CD8-positive, alpha-beta memory T cell (primary cell): ENCODE data around the gene PSMC1. TPM values are rescaled to one million over a fixed set of nuclear protein-coding genes. Genes with fewer than 3 reads are reported as not detected.
A peak's percentile ranks its signal among the peaks of the same experiment; 100 is the strongest.
"Not testable (repeated sequence)": the region's sequence is repeated elsewhere in the genome, so short reads cannot be mapped to it uniquely, and the experiment has no call there.

ENCODE experiments used
- CTCF ChIA-PET: fragments of 350-600 bp; sonication (Branson Sonifier 250); formaldehyde crosslinking; loops from one replicate; lab custom pipeline; 2021; ENCODE audit warnings: antibody characterized with exemption; lab: Charles Lee
- POLR2A ChIA-PET: fragments of 350-600 bp; sonication (Branson Sonifier 250); formaldehyde crosslinking; loops from one replicate; lab custom pipeline; 2021; ENCODE audit warnings: antibody characterized with exemption; lab: Charles Lee
- DNase-seq, 5 donors: peaks; one replicate each; pipeline versions ENCODE4 v3.0.0 to v3.0.0-alpha.2; 2020 to 2022; ENCODE audit warnings: mixed read lengths in 1 of 5
- H3K27ac ChIP-seq: one replicate; pipeline ENCODE4 v1.7.0; 2013; ENCODE audit warnings: low read depth, mild to moderate bottlenecking, low read length, moderate library complexity
- H3K27me3 ChIP-seq: 2 replicates; pipeline ENCODE4 v1.7.0; 2013; ENCODE audit warnings: low read length, mild to moderate bottlenecking; ENCODE audit not compliant: insufficient read depth, poor library complexity, severe bottlenecking
- H3K36me3 ChIP-seq: 2 replicates; pipeline ENCODE4 v1.7.0; 2013; ENCODE audit warnings: mild to moderate bottlenecking, low read length, moderate library complexity; ENCODE audit not compliant: insufficient read depth
- H3K4me1 ChIP-seq: 2 replicates; pipeline ENCODE4 v1.7.0; 2013; ENCODE audit warnings: mild to moderate bottlenecking, low read length, moderate library complexity; ENCODE audit not compliant: insufficient read depth
- H3K4me3 ChIP-seq: 2 replicates; pipeline ENCODE4 v1.7.0; 2013; ENCODE audit warnings: mild to moderate bottlenecking, low read length
- H3K9me3 ChIP-seq: 2 replicates; pipeline ENCODE4 v1.7.0; 2013; ENCODE audit warnings: mild to moderate bottlenecking, low read length
- H3K27ac Mint-ChIP-seq, 8 donors: one replicate each; pipeline ENCODE4 v1.8.0; 2020 to 2021; ENCODE audit warnings: mixed read lengths in 8 of 8, mild to moderate bottlenecking in 6 of 8, inconsistent platforms in 3 of 8, moderate library complexity in 3 of 8
- H3K27me3 Mint-ChIP-seq, 2 donors: one replicate each; pipeline ENCODE4 v1.8.0; 2020 to 2021; ENCODE audit warnings: mixed read lengths in 2 of 2, mild to moderate bottlenecking in 1 of 2, moderate library complexity in 1 of 2
- H3K36me3 Mint-ChIP-seq, 3 donors: one replicate each; pipeline ENCODE4 v1.8.0; 2020 to 2021; ENCODE audit warnings: mixed read lengths in 3 of 3, inconsistent platforms in 1 of 3, mild to moderate bottlenecking in 1 of 3
- H3K4me1 Mint-ChIP-seq, 3 donors: one replicate each; pipeline ENCODE4 v1.8.0; 2020 to 2021; ENCODE audit warnings: mixed read lengths in 3 of 3, inconsistent platforms in 1 of 3, mild to moderate bottlenecking in 1 of 3
- H3K4me3 Mint-ChIP-seq, 7 donors: one replicate each; pipeline ENCODE4 v1.8.0; 2020 to 2021; ENCODE audit warnings: mixed read lengths in 7 of 7, mild to moderate bottlenecking in 6 of 7, moderate library complexity in 4 of 7, inconsistent platforms in 2 of 7
- H3K9me3 Mint-ChIP-seq, 5 donors: one replicate each; pipeline ENCODE4 v1.8.0; 2020 to 2022; ENCODE audit warnings: mixed read lengths in 5 of 5, mild to moderate bottlenecking in 3 of 5, moderate library complexity in 2 of 5, inconsistent platforms in 1 of 5
- polyA plus RNA-seq: library from polyadenylated mRNA; unstranded; fragments of 300-500 nt; fragmentation: Illumina TruSeq; gene quantifications from one replicate; pipeline ENCODE4 v1.2.3, GENCODE V29; 2021
- total RNA-seq, 2 experiments: library from RNA; stranded (reverse); gene quantifications; one replicate each; pipeline ENCODE4 v1.2.3, GENCODE V29; 2021

Gene PSMC1
- total and polyA plus RNA-seq, 3 experiments from 2014 or later, result 111 to 140 (median 133) TPM

GRCh38 chr14:90246936-90247335 is 9.4 kb upstream of the PSMC1 start:
- H3K36me3 ChIP-seq, result no peaks in the 10 kb centered on the region
- H3K4me1 ChIP-seq, result no peaks in the 10 kb centered on the region
- Mint-ChIP-seq H3K4me3 (no peak overlapping the region), H3K9me3 (peaks cover 4 to 25% (median 16%) of the 10 kb centered on the region in 5 donors), H3K36me3 (peaks cover 0 to 11% (median 0%) of the 10 kb centered on the region in 3 donors), H3K27me3 (peaks cover 26 to 37% of the 10 kb centered on the region in 2 donors), H3K27ac (no peak overlapping the region), H3K4me1 (no peaks in the 10 kb centered on the region)
- H3K9me3 ChIP-seq, result no peaks in the 10 kb centered on the region
- no peak overlapping the region for H3K27ac ChIP-seq
- no peaks in the 10 kb centered on the region for H3K27me3 ChIP-seq
- H3K4me3 ChIP-seq, result no peak overlapping the region
- ChIA-PET CTCF (no interaction called here), POLR2A (no interaction called here)
- DNase-seq, result no peak

GRCh38 chr14:90247441-90247840 is 8.9 kb upstream of the PSMC1 start:
- H3K9me3 ChIP-seq, H3K27ac Mint-ChIP-seq, CTCF ChIA-PET, DNase-seq, H3K27me3 ChIP-seq, H3K36me3 ChIP-seq, POLR2A ChIA-PET, H3K4me3 Mint-ChIP-seq, H3K4me1 ChIP-seq, H3K4me1 Mint-ChIP-seq, H3K4me3 ChIP-seq, H3K27ac ChIP-seq: not testable (repeated sequence)
- H3K9me3 Mint-ChIP-seq, result peaks cover 0 to 20% (median 11%) of the 10 kb centered on the region in 5 donors
- H3K27me3 Mint-ChIP-seq, result peaks cover 21 to 41% of the 10 kb centered on the region in 2 donors
- H3K36me3 Mint-ChIP-seq, result peaks cover 0 to 11% (median 0%) of the 10 kb centered on the region in 3 donors

GRCh38 chr14:90248594-90248993 is 7.8 kb upstream of the PSMC1 start:
- peaks cover 5% of the 10 kb centered on the region for H3K27me3 ChIP-seq
- Mint-ChIP-seq H3K9me3 (peaks cover 0 to 13% (median 7%) of the 10 kb centered on the region in 5 donors), H3K27me3 (peaks cover 19 to 48% of the 10 kb centered on the region in 2 donors), H3K4me1 (no peaks in the 10 kb centered on the region), H3K27ac (no peak overlapping the region), H3K4me3 (no peak overlapping the region), H3K36me3 (peaks cover 0 to 10% (median 0%) of the 10 kb centered on the region in 3 donors)
- no peak overlapping the region for H3K4me3 ChIP-seq
- DNase-seq, result no peak
- POLR2A ChIA-PET, result no interaction called here
- H3K36me3 ChIP-seq, result no peaks in the 10 kb centered on the region
- H3K9me3 ChIP-seq, result no peaks in the 10 kb centered on the region
- no peak overlapping the region for H3K27ac ChIP-seq
- H3K4me1 ChIP-seq, result no peaks in the 10 kb centered on the region
- CTCF ChIA-PET, result no interaction called here

GRCh38 chr14:90253826-90254225 is 2.5 kb upstream of the PSMC1 start:
- ChIA-PET POLR2A (no interaction called here), CTCF (no interaction called here)
- Histone ChIP-seq H3K9me3 (no peaks in the 10 kb centered on the region), H3K27ac (no peak overlapping the region), H3K4me1 (peaks cover 25% of the 10 kb centered on the region), H3K36me3 (peaks cover 4% of the 10 kb centered on the region), H3K4me3 (no peak overlapping the region), H3K27me3 (peaks cover 5% of the 10 kb centered on the region)
- H3K27ac Mint-ChIP-seq, result peak overlapping the region in 1 of 8 donors; percentile 41
- H3K4me1 Mint-ChIP-seq, result peaks cover 30 to 35% (median 33%) of the 10 kb centered on the region in 3 donors
- no peak for DNase-seq
- H3K4me3 Mint-ChIP-seq, result peak overlapping the region in 1 of 7 donors; percentile 26
- peaks cover 0 to 4% (median 0%) of the 10 kb centered on the region in 5 donors for H3K9me3 Mint-ChIP-seq
- H3K36me3 Mint-ChIP-seq, result peaks cover 0 to 16% (median 4%) of the 10 kb centered on the region in 3 donors
- peaks cover 5 to 29% of the 10 kb centered on the region in 2 donors for H3K27me3 Mint-ChIP-seq

- Histone ChIP-seq H3K9me3 (no peaks in the 10 kb centered on the region), H3K27ac (peak overlapping the region; percentile 87), H3K4me3 (peak overlapping the region; percentile 95), H3K36me3 (peaks cover 11% of the 10 kb centered on the region), H3K4me1 (peaks cover 30% of the 10 kb centered on the region), H3K27me3 (peaks cover 5% of the 10 kb centered on the region)
- H3K4me3 Mint-ChIP-seq, result peak overlapping the region; percentile 91 to 100 (median 98)
- ChIA-PET POLR2A (interaction anchor here (0.5 to 1.9 kb wide), 6 partner anchors 142 to 1464 kb away, joined by 3 to 6 read pairs (median 4); partner anchors contain the start of genes CALM1, EFCAB11 and TDP1), CTCF (interaction anchor here (0.9 to 2.6 kb wide), 4 partner anchors 9 to 441 kb away, joined by 3 to 9 read pairs (median 4); no protein-coding TSS in a partner anchor)
- H3K36me3 Mint-ChIP-seq, result peaks cover 6 to 28% (median 6%) of the 10 kb centered on the region in 3 donors
- peak overlapping the region; percentile 31 to 98 (median 90) for H3K27ac Mint-ChIP-seq
- no peaks in the 10 kb centered on the region for H3K9me3 Mint-ChIP-seq
- no peak for DNase-seq
- peaks cover 30 to 39% (median 37%) of the 10 kb centered on the region in 3 donors for H3K4me1 Mint-ChIP-seq
- peaks cover 1 to 21% of the 10 kb centered on the region in 2 donors for H3K27me3 Mint-ChIP-seq
Measured at GRCh38 chr14:90255871-90256270, 482 bp upstream of the PSMC1 start.

GRCh38 chr14:90263748-90264449 is 7.5 kb downstream of the PSMC1 start:
- Mint-ChIP-seq H3K36me3 (peaks cover 15 to 87% (median 20%) of the 10 kb centered on the region in 3 donors), H3K4me1 (peaks cover 1 to 24% (median 17%) of the 10 kb centered on the region in 3 donors), H3K4me3 (peak overlapping the region in 3 of 7 donors; percentile 7 to 39 (median 34)), H3K27ac (peak overlapping the region; percentile 77 to 88 (median 82)), H3K27me3 (no peaks in the 10 kb centered on the region), H3K9me3 (no peaks in the 10 kb centered on the region)
- DNase-seq, result peak in 1 of 5 donors; percentile 24
- ChIA-PET POLR2A (interaction anchor here (0.7 kb wide), 1 partner anchor 22 kb away, joined by 3 read pairs; no protein-coding TSS in a partner anchor), CTCF (interaction anchor here (1.3 to 1.4 kb wide), 2 partner anchors 8 to 21 kb away, joined by 3 read pairs; partner anchors contain the start of gene PSMC1)
- Histone ChIP-seq H3K4me1 (peaks cover 4% of the 10 kb centered on the region), H3K9me3 (no peaks in the 10 kb centered on the region), H3K27me3 (no peaks in the 10 kb centered on the region), H3K4me3 (no peak overlapping the region), H3K27ac (no peak overlapping the region), H3K36me3 (peaks cover 52% of the 10 kb centered on the region)

GRCh38 chr14:90266441-90267154 is 10.2 kb downstream of the PSMC1 start:
- Histone ChIP-seq H3K4me3 (no peak overlapping the region), H3K27ac (no peak overlapping the region), H3K36me3 (peaks cover 45% of the 10 kb centered on the region), H3K27me3 (no peaks in the 10 kb centered on the region), H3K9me3 (no peaks in the 10 kb centered on the region), H3K4me1 (no peaks in the 10 kb centered on the region)
- Mint-ChIP-seq H3K4me1 (peaks cover 1 to 18% (median 14%) of the 10 kb centered on the region in 3 donors), H3K9me3 (no peaks in the 10 kb centered on the region), H3K4me3 (no peak overlapping the region), H3K27ac (peak overlapping the region in 2 of 8 donors; percentile 38 to 56), H3K27me3 (no peaks in the 10 kb centered on the region), H3K36me3 (peaks cover 1 to 95% (median 28%) of the 10 kb centered on the region in 3 donors)
- ChIA-PET POLR2A (interaction anchor here (0.6 kb wide), 1 partner anchor 24 kb away, joined by 8 read pairs; no protein-coding TSS in a partner anchor), CTCF (no interaction called here)
- DNase-seq, result no peak
